ENCODE results near the gene AIFM2.

AIFM2 gene

GRCh38 chr10:70148516-70148915 lies 15.9 kb upstream of the AIFM2 start:
- DNase-seq (ENCODE audit: low spot score) (no peak), ATAC-seq (ENCODE audit: low read depth) (no peak)
- peaks cover 48% of the 10 kb centered on the region for H3K36me3 ChIP-seq (ENCODE audit: low read depth)
- no peaks in the 10 kb centered on the region for H3K27me3 ChIP-seq (ENCODE audit: insufficient read depth, poor library complexity, severe bottlenecking)
- no peak overlapping the region for H3K4me3 ChIP-seq (ENCODE audit: severe bottlenecking)
- H3K27ac ChIP-seq (ENCODE audit: poor library complexity, severe bottlenecking), result no peak overlapping the region
- TF ChIP-seq CTCF (IDR thresholded peaks at IDR 0.05; ENCODE audit: poor library complexity, severe bottlenecking), result no peak
- peaks cover 15% of the 10 kb centered on the region for H3K4me1 ChIP-seq (ENCODE audit: insufficient read depth, poor library complexity, severe bottlenecking)
- no peaks in the 10 kb centered on the region for H3K9me3 ChIP-seq (ENCODE audit: severe bottlenecking)

GRCh38 chr10:70147259-70147625 lies 14.6 kb upstream of the AIFM2 start:
- H3K4me3 ChIP-seq (ENCODE audit: severe bottlenecking), result no peak overlapping the region
- no peak for ATAC-seq (ENCODE audit: low read depth)
- no peaks in the 10 kb centered on the region for H3K9me3 ChIP-seq (ENCODE audit: severe bottlenecking)
- TF ChIP-seq CTCF (IDR thresholded peaks at IDR 0.05; ENCODE audit: poor library complexity, severe bottlenecking), result no peak
- peak overlapping the region; percentile 85 for H3K27ac ChIP-seq (ENCODE audit: poor library complexity, severe bottlenecking)
- no peaks in the 10 kb centered on the region for H3K27me3 ChIP-seq (ENCODE audit: insufficient read depth, poor library complexity, severe bottlenecking)
- peaks cover 15% of the 10 kb centered on the region for H3K4me1 ChIP-seq (ENCODE audit: insufficient read depth, poor library complexity, severe bottlenecking)
- DNase-seq (ENCODE audit: low spot score), result no peak
- H3K36me3 ChIP-seq (ENCODE audit: low read depth), result peaks cover 35% of the 10 kb centered on the region

- TF ChIP-seq CTCF (IDR thresholded peaks at IDR 0.05; ENCODE audit: poor library complexity, severe bottlenecking), result peak; percentile 86
- H3K36me3 ChIP-seq (ENCODE audit: low read depth), result peaks cover 30% of the 10 kb centered on the region
- peak within 1 kb of the TSS; percentile 85 for H3K27ac ChIP-seq (ENCODE audit: poor library complexity, severe bottlenecking)
- peak within 1 kb of the TSS; percentile 63 for H3K4me3 ChIP-seq (ENCODE audit: severe bottlenecking)
- no peaks in the 10 kb centered on the region for H3K9me3 ChIP-seq (ENCODE audit: severe bottlenecking)
- peak; percentile 82 for ATAC-seq (ENCODE audit: low read depth)
- peak; percentile 97 for DNase-seq (ENCODE audit: low spot score)
- no peaks in the 10 kb centered on the region for H3K27me3 ChIP-seq (ENCODE audit: insufficient read depth, poor library complexity, severe bottlenecking)
- H3K4me1 ChIP-seq (ENCODE audit: insufficient read depth, poor library complexity, severe bottlenecking), result peaks cover 15% of the 10 kb centered on the region
These were observed 14.0 kb upstream of the AIFM2 start, which contains the start of gene TYSND1 for GRCh38 chr10:70146489-70147258. TSS of gene TYSND1 (minus strand) at chr10:70146700. CDS start at chr10:70146586, 114 bp downstream.

GRCh38 chr10:70145666-70146488 lies 13.3 kb upstream of the AIFM2 start:
- peak; percentile 18 for TF ChIP-seq CTCF (IDR thresholded peaks at IDR 0.05; ENCODE audit: poor library complexity, severe bottlenecking)
- H3K27me3 ChIP-seq (ENCODE audit: insufficient read depth, poor library complexity, severe bottlenecking), result no peaks in the 10 kb centered on the region
- DNase-seq (ENCODE audit: low spot score), result no peak

More at GRCh38 chr10:70145666-70146488, 13.3 kb upstream of the AIFM2 start:
- H3K36me3 ChIP-seq (ENCODE audit: low read depth), result peaks cover 25% of the 10 kb centered on the region
- peak overlapping the region; percentile 85 for H3K27ac ChIP-seq (ENCODE audit: poor library complexity, severe bottlenecking)
- peak; percentile 49 for ATAC-seq (ENCODE audit: low read depth)
- peak overlapping the region; percentile 63 for H3K4me3 ChIP-seq (ENCODE audit: severe bottlenecking)
- no peaks in the 10 kb centered on the region for H3K9me3 ChIP-seq (ENCODE audit: severe bottlenecking)
- peaks cover 15% of the 10 kb centered on the region for H3K4me1 ChIP-seq (ENCODE audit: insufficient read depth, poor library complexity, severe bottlenecking)
